NCI-H187 treated with DMSO at 0.1 percent for 48 hours (cell line): Measurements from ENCODE around the gene SCAMP2.

Source experiments
- DNase-seq: peaks from one replicate; lab custom pipeline; 2025; lab: John Stamatoyannopoulos, UW

The SCAMP2 gene

GRCh38 chr15:74837482-74838136, 35.6 kb downstream of the SCAMP2 start:
- no peak for DNase-seq

GRCh38 chr15:74836846-74837245, 36.3 kb downstream of the SCAMP2 start:
- no peak for DNase-seq

- DNase-seq = no peak
These were observed 37.8 kb downstream of the SCAMP2 start for GRCh38 chr15:74835312-74835823.

DNA sequence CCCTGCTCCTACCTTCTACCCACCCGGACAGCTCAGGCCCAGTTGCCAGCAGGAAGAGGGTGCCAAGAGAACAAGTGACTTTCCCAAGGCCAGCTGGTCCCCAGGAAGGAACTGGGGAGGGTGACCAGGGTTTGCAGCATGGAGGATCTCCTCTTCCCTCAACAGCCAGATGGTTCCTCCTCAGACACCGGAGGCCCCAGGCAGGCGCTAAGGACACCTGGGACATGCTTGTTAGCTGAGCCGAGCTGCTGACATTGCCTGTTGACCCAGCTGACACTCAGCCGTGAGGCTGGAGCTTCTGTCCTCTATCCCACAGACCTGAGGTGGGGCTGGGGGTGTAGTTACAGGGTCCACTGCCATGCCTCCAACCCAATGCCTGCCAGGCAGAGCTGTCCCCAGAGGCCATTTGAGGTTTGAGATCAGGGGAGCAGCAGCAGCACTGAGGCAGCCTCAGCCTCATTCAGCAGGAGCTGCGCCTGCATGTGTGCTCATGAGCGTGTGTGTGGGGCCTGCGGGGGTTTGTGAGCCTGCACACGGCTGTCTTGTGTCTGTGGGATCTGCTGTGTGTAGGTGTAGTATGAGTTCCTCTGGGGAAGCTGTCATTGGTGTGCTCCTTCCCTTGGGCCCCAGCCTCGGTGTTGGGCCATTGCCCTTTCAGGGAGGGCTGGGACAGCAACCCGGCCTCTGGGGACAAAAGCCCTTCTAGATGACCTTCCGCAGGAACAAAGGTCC, 39.6 kb downstream of the SCAMP2 start:
- no peak for DNase-seq

GRCh38 chr15:74832826-74833225, 40.3 kb downstream of the SCAMP2 start:
- DNase-seq = no peak

DNA sequence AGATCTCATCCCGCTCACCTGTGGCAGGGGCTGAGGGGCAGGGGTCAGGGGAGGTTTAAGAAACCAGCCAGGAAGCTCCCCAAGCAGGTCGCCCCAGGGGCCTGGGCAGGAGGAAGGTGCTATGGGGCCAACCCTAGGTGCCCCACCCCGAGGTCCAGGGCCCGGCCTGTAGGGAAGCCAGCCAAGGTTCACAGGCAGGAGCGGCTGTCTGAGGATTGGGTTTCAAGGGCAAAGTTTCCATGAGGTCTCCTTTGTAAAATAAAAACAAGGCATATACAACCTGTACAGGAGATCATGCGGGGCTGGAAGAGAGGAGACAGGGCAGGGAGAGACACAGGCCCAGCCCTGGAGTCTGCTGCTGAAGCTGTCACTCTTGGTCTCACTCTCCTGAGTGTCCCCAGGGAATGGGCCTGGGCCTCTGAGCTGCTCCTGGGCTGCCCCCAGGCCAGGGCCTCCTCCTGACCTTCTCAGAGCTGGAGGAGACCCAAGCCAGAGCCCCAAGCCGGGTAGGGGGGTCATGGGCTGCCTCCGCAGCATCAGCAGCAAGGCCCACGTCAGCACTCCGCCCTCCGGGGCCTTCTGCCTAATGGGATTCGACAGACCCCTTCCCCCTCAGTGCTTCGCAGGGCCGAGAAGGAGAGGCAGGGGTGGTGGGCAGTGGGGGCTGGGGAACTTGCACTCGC, 41.2 kb downstream of the SCAMP2 start:
- no peak for DNase-seq

DNA sequence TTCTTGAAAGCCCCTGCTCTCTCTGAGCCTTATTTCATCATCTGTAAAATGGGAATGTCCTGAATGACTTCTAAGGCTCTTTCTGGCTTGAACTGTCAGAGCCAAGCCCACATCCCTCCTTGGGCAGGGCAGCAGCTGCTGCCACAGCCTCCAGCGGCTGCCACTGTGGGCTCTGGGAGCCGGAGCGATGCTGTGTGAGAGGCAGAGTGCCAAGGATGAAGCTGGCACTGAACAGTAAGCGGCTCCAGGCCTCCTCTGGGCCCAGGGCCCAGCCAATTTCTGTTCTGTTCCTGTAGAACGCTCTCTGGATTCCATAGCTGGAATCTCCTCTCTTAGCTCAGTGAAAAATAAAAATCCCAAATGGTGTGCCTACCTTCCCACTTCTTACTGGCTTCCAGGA, 42.3 kb downstream of the SCAMP2 start:
- DNase-seq = no peak

DNA sequence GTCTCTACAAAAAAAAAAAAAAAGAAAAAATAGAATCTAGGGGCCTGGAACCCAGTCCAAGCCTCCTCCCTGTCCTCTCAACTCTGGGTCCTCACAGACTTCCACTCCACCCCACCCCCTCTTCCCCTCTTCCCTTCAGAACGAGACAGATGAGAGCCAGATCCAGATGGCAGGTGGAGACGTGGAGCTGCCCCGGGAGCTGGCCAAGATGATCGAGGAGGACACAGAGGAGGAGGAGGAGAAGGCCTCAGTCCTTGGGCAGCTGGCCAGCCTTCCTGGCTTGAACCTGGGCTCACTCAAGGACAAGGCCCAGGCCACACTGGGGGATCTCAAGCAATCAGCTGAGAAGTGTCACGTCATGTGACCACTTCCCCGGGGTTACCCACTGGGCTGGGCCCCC, 43.2 kb downstream of the SCAMP2 start:
- no peak for DNase-seq

GRCh38 chr15:74829486-74829885, 43.7 kb downstream of the SCAMP2 start:
- no peak for DNase-seq

- no peak for DNase-seq
These were observed 44.3 kb downstream of the SCAMP2 start for GRCh38 chr15:74828835-74829234.

DNA sequence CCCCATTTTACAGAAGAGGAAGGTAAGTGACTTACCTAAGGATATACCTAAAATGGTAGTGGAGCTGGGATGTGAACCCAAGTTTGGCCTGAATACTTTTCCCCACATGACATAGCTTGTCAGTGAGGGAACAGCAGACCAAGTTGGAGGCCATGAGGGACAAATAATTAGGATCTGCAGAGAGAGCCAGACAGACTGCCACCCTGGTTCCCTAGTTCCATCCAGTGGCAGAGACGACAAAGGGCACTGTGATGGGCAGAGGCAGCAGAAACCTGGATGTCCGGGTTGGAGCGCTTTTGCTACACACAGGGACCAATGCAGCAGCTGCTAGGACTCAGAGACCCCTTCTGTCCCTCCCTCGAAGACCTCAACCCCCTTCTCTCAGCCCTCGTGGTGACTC, 45.6 kb downstream of the SCAMP2 start:
- DNase-seq = no peak

DNA sequence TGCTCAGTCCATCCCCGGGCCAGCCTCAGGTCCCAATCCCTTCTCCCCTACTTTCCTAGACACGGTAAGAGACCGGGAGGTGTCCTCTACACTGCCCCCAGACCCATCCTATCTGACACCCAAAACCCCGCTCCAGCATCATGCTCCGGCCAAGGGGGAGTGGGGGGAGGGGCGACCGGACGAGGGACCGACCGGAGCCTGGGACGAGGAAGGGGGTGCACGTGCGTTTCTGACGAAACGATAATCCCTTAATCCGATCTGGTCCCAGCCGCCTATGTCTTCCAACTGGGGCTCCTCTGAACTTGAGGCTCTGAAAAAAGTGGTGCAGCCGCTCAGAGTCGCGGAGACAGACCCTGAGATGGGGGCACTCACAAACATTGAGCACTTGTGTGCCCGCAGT, 46.2 kb downstream of the SCAMP2 start:
- DNase-seq = no peak

DNA sequence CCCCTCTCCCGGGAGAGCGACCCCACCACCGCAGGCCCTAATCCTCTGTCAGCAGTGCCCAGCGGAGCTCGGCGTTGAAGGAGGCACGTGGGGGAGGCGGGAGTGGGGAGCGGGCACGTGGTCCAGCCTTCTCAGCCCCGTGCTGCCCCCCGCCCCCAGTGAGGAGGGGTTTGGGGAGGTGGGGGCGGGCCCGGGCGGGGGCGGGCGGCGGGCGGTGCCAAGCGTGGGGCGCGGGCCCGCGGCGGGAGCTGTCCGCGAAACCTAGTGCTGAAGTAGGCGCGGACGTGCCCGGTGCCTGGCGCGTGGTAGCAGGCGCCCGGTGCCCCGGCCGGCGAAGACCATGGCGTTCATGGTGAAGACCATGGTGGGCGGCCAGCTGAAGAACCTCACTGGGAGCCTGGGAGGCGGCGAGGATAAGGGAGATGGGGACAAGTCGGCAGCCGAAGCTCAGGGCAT, 46.8 kb downstream of the SCAMP2 start, which contains the start of gene CPLX3:
Gene CPLX3, plus strand, starts transcription at position 264 of the 456 bp plus-strand sequence. Its CDS starts 77 bp downstream, at position 341.
- DNase-seq = no peak

DNA sequence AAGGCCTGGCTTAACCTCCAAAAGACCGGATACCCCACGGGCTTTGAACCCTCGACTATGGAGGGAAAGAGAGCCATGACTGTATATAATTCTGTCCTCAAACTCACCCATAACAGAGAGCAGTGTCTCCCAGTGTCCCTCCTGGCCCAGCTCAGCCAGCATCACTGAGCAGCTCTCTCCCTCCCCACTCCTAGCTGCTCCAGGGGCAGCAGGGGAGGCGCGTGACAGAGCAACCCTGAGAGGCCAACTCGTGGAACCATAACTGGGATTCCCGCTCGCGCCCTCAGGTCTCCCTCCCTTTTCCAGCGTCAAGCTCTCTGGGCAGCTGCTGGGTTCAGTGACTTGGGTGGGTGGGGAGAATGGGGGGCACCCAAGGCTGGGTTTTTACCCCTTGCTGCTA, 47.3 kb downstream of the SCAMP2 start:
- DNase-seq = no peak

DNA sequence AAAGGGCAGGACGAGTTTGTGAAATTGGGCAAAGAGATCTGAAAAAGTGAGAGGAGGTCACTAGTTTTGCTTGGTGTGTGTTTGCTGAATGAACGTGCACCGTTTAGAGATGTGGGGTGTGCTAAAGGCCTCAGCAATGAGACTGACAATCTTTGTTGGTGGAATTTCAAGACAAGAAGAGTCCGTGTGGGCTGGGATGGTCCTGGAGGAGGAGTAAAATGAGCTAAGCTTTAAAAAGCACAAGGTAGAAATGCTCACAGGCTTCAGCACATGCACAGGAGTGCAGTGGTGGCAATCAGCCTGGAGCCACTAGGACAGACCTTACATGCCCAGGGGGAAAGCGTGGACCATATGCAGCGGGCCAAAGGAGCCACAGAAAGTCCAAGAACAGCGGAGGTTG, 48.2 kb downstream of the SCAMP2 start:
- DNase-seq = no peak

GRCh38 chr15:74823324-74823723, 49.8 kb downstream of the SCAMP2 start:
- no peak for DNase-seq

GRCh38 chr15:74822233-74822632, 50.9 kb downstream of the SCAMP2 start:
- no peak for DNase-seq

DNA sequence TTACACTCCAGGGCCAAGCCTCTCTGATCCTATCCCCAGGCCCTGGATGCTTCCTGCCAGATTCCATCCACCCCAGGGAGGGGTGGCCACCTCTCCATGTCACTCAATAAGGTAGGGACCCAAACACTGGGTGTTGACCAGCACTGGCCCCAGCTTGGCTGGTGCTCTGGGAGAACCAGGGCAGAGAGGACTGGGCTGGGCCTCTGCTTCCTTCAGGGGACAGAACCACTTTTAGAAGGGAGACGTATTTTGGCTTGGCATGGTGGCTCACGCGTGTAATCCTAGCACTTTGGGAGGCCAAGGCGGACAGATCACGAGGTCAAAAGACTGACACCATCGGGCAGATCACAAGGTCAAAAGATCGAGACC, 51.4 kb downstream of the SCAMP2 start:
- DNase-seq = no peak

- no peak for DNase-seq
These were observed 51.9 kb downstream of the SCAMP2 start for GRCh38 chr15:74821091-74821789.

DNA sequence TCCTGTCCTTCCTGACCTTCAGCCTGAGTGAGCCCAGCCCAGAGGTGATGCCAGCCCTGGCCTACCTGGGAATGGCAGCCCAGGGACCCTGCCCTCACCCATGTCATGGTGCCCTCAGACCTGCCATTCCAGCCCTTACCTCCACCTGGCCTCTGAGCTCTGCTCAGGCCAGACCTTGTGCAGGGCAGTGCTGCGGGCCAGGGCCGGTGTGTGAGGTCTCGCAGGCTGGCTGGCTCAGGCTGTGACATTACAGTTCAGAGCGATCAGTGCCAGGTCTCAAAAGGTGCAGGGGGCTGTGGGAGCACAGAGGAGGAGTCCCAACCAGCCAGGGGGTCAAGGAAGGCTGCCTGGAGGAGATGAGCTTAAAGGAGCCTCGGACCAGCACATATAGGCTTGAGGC, 53.1 kb downstream of the SCAMP2 start:
- no peak for DNase-seq

- no peak for DNase-seq
These were observed 55.8 kb downstream of the SCAMP2 start for GRCh38 chr15:74817370-74817737.

- no peak for DNase-seq
These were observed 56.4 kb downstream of the SCAMP2 start for GRCh38 chr15:74816624-74817369.
